Measurements from ENCODE around the gene CNKSR3. TPM values are rescaled to one million over a fixed set of nuclear protein-coding genes. Genes with fewer than 3 reads are reported as not detected.

The CNKSR3 gene
- total RNA-seq, 2 donors from 2014 or later = 5.9 to 8.0 TPM

GRCh38 chr6:154381548-154381947, 128.9 kb downstream of the CNKSR3 start:
- WGBS, 2 experiments (ENCODE audit: insufficient coverage in 1 of 2, insufficient read length in 1 of 2) = 65 to 86% methylated on average over 2 to 4 of the region's 4 CpGs
- peaks cover 2% of the 10 kb centered on the region for H3K4me1 Mint-ChIP-seq
- no peak overlapping the region for H3K4me3 Mint-ChIP-seq
- DNase-seq = no peak
- H3K27ac Mint-ChIP-seq = no peak overlapping the region
- no peaks in the 10 kb centered on the region for H3K36me3 Mint-ChIP-seq (ENCODE audit: low read depth)
- no peaks in the 10 kb centered on the region for H3K27me3 Mint-ChIP-seq (ENCODE audit: insufficient read depth)
- TF ChIP-seq CTCF (conservative IDR thresholded peaks at IDR 0.05) = no peak
- Histone ChIP-seq H3K27me3 (ENCODE audit: control insufficient read depth, insufficient read depth, low read length, poor library complexity, severe bottlenecking) (no peaks in the 10 kb centered on the region), H3K36me3 (ENCODE audit: control insufficient read depth, insufficient read depth, low read length) (no peaks in the 10 kb centered on the region), H3K4me1 (ENCODE audit: control insufficient read depth, insufficient read depth, low read length) (no peaks in the 10 kb centered on the region), H3K4me3 (ENCODE audit: low read length) (no peak overlapping the region), H3K9me3 (ENCODE audit: control insufficient read depth, low read length) (no peaks in the 10 kb centered on the region), H3K27ac (ENCODE audit: low read depth, low read length) (no peak overlapping the region), H3K9ac (ENCODE audit: extremely low read depth, low read length, poor library complexity, severe bottlenecking) (no peak overlapping the region)
- H3K9me3 Mint-ChIP-seq = peaks cover 3% of the 10 kb centered on the region

GRCh38 chr6:154380741-154381140, 129.7 kb downstream of the CNKSR3 start:
- peaks cover 2% of the 10 kb centered on the region for H3K4me1 Mint-ChIP-seq
- no peaks in the 10 kb centered on the region for H3K36me3 ChIP-seq (ENCODE audit: control insufficient read depth, insufficient read depth, low read length)
- no peak for DNase-seq
- H3K9me3 ChIP-seq (ENCODE audit: control insufficient read depth, low read length) = no peaks in the 10 kb centered on the region
- no peak overlapping the region for H3K4me3 Mint-ChIP-seq
- H3K9ac ChIP-seq (ENCODE audit: extremely low read depth, low read length, poor library complexity, severe bottlenecking) = no peak overlapping the region
- H3K4me1 ChIP-seq (ENCODE audit: control insufficient read depth, insufficient read depth, low read length) = no peaks in the 10 kb centered on the region
- no peaks in the 10 kb centered on the region for H3K27me3 ChIP-seq (ENCODE audit: control insufficient read depth, insufficient read depth, low read length, poor library complexity, severe bottlenecking)
- no peak for TF ChIP-seq CTCF (conservative IDR thresholded peaks at IDR 0.05)
- H3K36me3 Mint-ChIP-seq (ENCODE audit: low read depth) = no peaks in the 10 kb centered on the region
- no peak overlapping the region for H3K4me3 ChIP-seq (ENCODE audit: low read length)
- no peaks in the 10 kb centered on the region for H3K27me3 Mint-ChIP-seq (ENCODE audit: insufficient read depth)
- WGBS, 2 experiments (ENCODE audit: insufficient coverage in 1 of 2, insufficient read length in 1 of 2) = 93% methylated on average over 2 of the region's 2 CpGs; no CpG with 5 or more reads in 1 of the 2 experiments
- no peak overlapping the region for H3K27ac ChIP-seq (ENCODE audit: low read depth, low read length)
- H3K9me3 Mint-ChIP-seq = peaks cover 3% of the 10 kb centered on the region
- no peak overlapping the region for H3K27ac Mint-ChIP-seq

- WGBS, 2 experiments (ENCODE audit: insufficient coverage in 1 of 2, insufficient read length in 1 of 2) = 100% methylated on average over 3 of the region's 3 CpGs; no CpG with 5 or more reads in 1 of the 2 experiments
- Histone ChIP-seq H3K9me3 (ENCODE audit: control insufficient read depth, low read length) (no peaks in the 10 kb centered on the region), H3K4me1 (ENCODE audit: control insufficient read depth, insufficient read depth, low read length) (no peaks in the 10 kb centered on the region), H3K9ac (ENCODE audit: extremely low read depth, low read length, poor library complexity, severe bottlenecking) (no peak overlapping the region), H3K36me3 (ENCODE audit: control insufficient read depth, insufficient read depth, low read length) (no peaks in the 10 kb centered on the region), H3K27ac (ENCODE audit: low read depth, low read length) (no peak overlapping the region), H3K27me3 (ENCODE audit: control insufficient read depth, insufficient read depth, low read length, poor library complexity, severe bottlenecking) (no peaks in the 10 kb centered on the region), H3K4me3 (ENCODE audit: low read length) (no peak overlapping the region)
- H3K27ac Mint-ChIP-seq = no peak overlapping the region
- DNase-seq = no peak
- H3K9me3 Mint-ChIP-seq = peaks cover 3% of the 10 kb centered on the region
- peaks cover 2% of the 10 kb centered on the region for H3K4me1 Mint-ChIP-seq
- no peaks in the 10 kb centered on the region for H3K27me3 Mint-ChIP-seq (ENCODE audit: insufficient read depth)
- TF ChIP-seq CTCF (conservative IDR thresholded peaks at IDR 0.05) = no peak
- H3K36me3 Mint-ChIP-seq (ENCODE audit: low read depth) = no peaks in the 10 kb centered on the region
- no peak overlapping the region for H3K4me3 Mint-ChIP-seq
Measured at GRCh38 chr6:154379585-154379984, 130.9 kb downstream of the CNKSR3 start.

All from endodermal cell (in vitro differentiated cells).